Activated naive CD4-positive, alpha-beta T cell treated with anti-CD3 and anti-CD28 coated beads, Interleukin-2, amount 50 U/mL, for 24 hours (primary cell): ENCODE data around the gene MAPK8.

Experiments used
- H3K27ac Mint-ChIP-seq: one replicate; pipeline ENCODE4 v1.8.0; 2021; ENCODE audit warnings: mild to moderate bottlenecking, mixed read lengths
- H3K27me3 Mint-ChIP-seq: one replicate; pipeline ENCODE4 v1.8.0; 2021; ENCODE audit warnings: mixed read lengths
- H3K36me3 Mint-ChIP-seq: one replicate; pipeline ENCODE4 v1.8.0; 2021; ENCODE audit warnings: mixed read lengths
- H3K4me1 Mint-ChIP-seq: one replicate; pipeline ENCODE4 v1.8.0; 2021; ENCODE audit warnings: mixed read lengths
- H3K4me3 Mint-ChIP-seq: one replicate; pipeline ENCODE4 v1.8.0; 2021; ENCODE audit warnings: mild to moderate bottlenecking, mixed read lengths
- H3K9me3 Mint-ChIP-seq: one replicate; pipeline ENCODE4 v1.8.0; 2021; ENCODE audit warnings: mixed read lengths

The MAPK8 gene

DNA sequence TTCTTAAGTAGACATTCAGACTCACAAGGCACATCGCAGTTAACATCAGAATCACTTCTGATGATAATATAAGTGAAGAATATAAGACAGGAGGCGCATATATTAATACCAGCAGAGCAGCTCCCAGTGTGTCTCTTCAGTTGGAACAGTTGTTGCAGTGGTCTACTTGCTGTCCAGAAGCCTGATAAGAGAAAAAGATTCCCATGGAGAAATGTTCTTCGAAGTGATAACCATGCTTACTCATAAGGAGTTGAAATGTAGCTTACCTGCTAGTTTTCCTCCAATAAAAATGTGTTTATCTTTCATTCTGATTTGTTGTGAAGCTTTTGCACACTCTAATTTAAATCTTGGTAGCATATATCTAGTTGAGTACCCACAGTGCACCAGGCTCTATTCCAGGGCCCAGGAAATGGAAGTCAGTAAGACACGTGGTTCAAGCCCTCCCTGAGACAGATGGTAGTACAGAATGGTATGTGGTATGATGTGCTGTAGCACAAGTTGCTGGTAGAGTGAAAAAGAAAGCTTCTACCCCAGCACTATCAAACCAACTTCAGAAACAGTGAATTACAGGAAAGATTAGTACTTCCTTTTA, 124.0 kb downstream of the MAPK8 start:
- peaks cover 10% of the 10 kb centered on the region for H3K36me3 Mint-ChIP-seq
- H3K27me3 Mint-ChIP-seq, result no peaks in the 10 kb centered on the region
- H3K9me3 Mint-ChIP-seq, result no peaks in the 10 kb centered on the region
- H3K4me1 Mint-ChIP-seq, result no peaks in the 10 kb centered on the region
- H3K4me3 Mint-ChIP-seq, result no peak overlapping the region
- no peak overlapping the region for H3K27ac Mint-ChIP-seq

DNA sequence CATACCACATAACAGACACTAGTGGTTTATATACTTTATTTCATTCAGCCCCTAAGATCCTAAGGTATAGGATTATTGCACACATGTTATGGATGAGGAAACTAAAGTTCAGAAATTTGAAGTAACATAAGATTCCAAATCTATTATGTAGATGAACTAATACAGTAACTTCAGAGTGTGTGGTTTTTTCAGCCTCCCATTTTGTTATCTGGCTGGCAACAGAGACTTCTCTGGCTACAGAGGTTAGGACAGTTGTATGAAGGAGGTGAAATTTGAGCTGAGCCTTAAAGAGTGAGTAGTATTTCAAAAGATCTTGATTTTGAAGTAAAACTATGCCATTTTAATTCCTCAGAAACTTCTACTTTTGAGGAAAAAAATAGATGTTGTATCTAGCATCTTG, 125.4 kb downstream of the MAPK8 start:
- Mint-ChIP-seq H3K27ac (no peak overlapping the region), H3K36me3 (peaks cover 3% of the 10 kb centered on the region), H3K4me1 (no peaks in the 10 kb centered on the region), H3K9me3 (no peaks in the 10 kb centered on the region), H3K27me3 (no peaks in the 10 kb centered on the region), H3K4me3 (no peak overlapping the region)

DNA sequence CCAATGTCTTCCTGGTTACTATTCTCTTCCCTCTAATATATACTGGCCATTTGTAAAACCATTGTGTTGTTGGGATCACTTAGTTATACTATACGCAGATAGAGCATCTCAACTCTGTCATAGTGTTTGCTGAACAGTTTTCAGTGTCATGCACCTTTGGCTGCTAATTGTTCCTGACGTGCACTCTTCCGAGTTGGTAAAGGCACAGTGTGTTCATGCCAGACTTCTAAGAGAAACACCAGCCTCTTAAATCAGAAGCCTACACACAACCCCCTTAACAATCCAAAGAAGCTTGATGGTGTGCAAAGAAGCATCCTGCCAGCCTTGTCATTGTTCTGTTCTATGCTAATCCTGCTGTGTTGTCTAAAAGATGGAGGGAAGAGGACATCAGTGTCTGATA, 131.1 kb downstream of the MAPK8 start:
- Mint-ChIP-seq H3K27ac (no peak overlapping the region), H3K9me3 (no peaks in the 10 kb centered on the region), H3K36me3 (no peaks in the 10 kb centered on the region), H3K4me1 (no peaks in the 10 kb centered on the region), H3K27me3 (no peaks in the 10 kb centered on the region), H3K4me3 (no peak overlapping the region)

DNA sequence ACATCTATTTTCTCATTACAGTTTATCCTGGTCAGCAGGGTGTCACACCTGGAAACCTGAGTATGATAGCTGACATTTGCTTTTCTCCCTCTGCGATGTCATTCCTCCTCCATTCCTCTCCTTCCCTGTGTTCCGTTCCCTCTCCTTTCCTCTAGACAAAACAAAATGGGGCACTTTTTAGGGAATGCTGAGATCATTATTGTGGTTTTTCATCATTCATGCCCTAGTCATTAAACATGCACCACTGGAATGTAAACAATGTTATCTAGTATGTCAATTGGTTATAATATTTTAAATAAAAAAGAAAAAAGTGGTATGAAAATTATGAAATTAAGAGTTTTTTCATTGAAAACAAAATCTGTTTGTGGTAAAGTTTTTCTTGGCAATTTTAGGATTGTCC, 132.6 kb downstream of the MAPK8 start:
- H3K27ac Mint-ChIP-seq, result no peak overlapping the region
- H3K4me1 Mint-ChIP-seq, result no peaks in the 10 kb centered on the region
- no peaks in the 10 kb centered on the region for H3K27me3 Mint-ChIP-seq
- H3K36me3 Mint-ChIP-seq, result no peaks in the 10 kb centered on the region
- no peaks in the 10 kb centered on the region for H3K9me3 Mint-ChIP-seq
- no peak overlapping the region for H3K4me3 Mint-ChIP-seq

DNA sequence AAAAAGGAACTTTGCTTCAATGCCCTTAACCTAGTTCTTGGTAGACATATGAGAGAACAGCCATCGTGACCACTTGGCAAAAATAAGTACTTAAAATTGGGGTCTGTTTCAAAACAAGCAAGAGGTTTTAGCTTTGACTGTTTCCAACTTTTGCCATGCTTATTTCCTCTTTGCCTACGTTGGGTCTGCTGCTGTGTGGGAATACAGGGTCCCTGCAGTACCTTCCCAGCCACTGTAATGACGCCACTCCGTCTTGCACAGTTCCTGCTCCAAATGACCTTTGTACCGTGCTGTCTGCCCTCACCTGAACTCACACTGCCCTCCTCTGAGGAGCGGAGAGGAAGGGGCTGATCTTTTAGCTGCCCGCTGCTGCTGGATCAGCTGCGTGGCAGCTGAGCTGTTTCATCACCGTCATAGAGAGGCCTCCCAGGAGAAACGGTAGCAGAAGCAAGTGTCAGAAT, 133.1 kb downstream of the MAPK8 start:
- Mint-ChIP-seq H3K4me1 (no peaks in the 10 kb centered on the region), H3K27ac (no peak overlapping the region), H3K27me3 (no peaks in the 10 kb centered on the region), H3K36me3 (no peaks in the 10 kb centered on the region), H3K4me3 (no peak overlapping the region), H3K9me3 (no peaks in the 10 kb centered on the region)

DNA sequence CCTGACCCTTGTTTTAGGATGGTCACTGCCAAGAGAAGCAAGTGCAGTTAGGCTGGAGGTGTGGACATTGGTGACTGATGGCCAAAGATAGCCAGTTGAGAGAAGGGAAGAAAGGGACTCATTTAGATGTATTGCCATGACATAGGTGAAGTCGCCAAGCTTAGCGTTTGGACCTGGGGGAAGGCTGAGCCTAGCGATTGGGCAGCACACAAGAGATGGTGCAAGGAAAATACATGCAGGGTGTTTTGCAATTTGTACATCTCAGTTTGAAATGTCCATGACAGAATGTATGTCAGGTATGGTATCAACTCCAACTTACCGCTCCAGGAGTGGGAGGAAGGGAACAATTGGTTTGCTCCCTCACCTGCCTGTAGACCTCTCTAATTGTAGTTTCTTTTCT, 134.3 kb downstream of the MAPK8 start:
- Mint-ChIP-seq H3K4me3 (no peak overlapping the region), H3K9me3 (no peaks in the 10 kb centered on the region), H3K27ac (no peak overlapping the region), H3K27me3 (no peaks in the 10 kb centered on the region), H3K36me3 (no peaks in the 10 kb centered on the region), H3K4me1 (no peaks in the 10 kb centered on the region)

DNA sequence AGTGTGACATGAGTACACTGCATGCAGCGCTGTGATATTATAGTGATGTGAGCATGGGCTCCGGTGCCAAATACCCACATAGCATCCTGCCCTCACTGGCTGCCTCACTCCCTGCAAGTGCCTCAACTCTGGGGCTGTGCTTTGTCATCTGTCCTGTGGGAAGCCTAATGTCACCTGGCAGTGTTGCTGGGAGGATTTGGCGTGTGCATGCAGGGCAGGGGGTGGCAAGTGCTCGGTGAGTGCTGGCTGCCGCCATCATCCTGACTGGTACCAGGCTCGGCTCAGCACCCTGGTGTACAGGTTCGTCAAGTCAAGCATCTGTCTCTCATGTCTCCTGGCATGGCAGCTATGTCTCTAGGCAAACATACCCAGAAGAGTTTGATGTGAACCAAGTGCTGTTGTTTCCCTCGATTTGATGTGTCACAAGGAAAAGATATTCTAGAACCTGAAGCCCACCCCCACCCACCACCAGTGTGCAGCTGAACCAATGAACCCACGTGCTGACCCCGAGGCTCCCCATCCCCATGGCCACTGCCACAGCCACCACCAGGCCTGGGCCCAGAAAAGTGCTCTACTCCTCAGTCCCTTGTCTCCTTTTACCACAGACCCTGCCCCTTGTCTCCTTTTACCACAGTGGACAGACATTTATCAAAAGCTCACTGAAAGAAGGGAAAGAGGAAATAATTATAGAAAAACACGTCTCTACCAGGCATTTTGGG, 135.8 kb downstream of the MAPK8 start:
- Mint-ChIP-seq H3K27ac (no peak overlapping the region), H3K4me1 (no peaks in the 10 kb centered on the region), H3K9me3 (no peaks in the 10 kb centered on the region), H3K27me3 (no peaks in the 10 kb centered on the region), H3K4me3 (no peak overlapping the region), H3K36me3 (no peaks in the 10 kb centered on the region)

DNA sequence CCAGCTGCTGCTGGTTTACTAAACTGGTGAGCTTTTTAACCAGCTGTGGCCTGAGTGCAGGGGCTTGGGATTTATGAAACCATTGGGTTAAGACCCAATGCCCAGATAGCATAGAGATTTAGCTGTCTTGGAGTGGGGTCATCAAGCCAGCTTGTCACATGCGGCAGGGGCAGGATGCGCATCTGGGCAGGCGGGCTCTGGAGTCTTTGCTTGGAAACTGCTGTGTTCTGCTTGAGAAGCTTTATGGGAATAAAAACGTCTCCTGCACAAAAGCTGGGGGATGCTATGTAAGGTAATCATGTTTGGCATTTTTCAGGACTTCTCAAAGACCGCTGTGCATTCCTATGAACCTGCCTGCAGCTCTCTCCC, 136.3 kb downstream of the MAPK8 start:
- Mint-ChIP-seq H3K27ac (no peak overlapping the region), H3K9me3 (no peaks in the 10 kb centered on the region), H3K27me3 (no peaks in the 10 kb centered on the region), H3K36me3 (no peaks in the 10 kb centered on the region), H3K4me3 (no peak overlapping the region), H3K4me1 (no peaks in the 10 kb centered on the region)

DNA sequence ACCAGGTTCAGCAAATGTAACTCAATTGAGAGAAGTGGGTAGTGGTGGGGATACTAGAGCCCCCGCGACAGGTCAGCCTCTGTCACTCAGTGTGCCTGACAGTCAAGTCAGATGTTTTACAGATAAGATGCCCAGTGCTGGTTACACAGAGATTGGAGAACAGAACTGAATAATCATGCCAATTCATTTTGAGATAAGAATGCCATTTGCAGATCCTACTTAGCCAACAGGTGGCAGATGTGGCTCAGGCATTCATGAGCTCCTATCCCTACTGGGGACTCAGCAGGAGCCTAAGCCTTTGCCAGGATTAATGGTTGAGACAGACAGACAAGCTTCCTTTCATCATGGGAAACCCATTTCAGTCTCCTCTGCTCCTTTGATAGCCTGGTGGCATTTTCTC, 137.8 kb downstream of the MAPK8 start:
- no peaks in the 10 kb centered on the region for H3K4me1 Mint-ChIP-seq
- no peaks in the 10 kb centered on the region for H3K9me3 Mint-ChIP-seq
- no peaks in the 10 kb centered on the region for H3K36me3 Mint-ChIP-seq
- H3K27ac Mint-ChIP-seq, result no peak overlapping the region
- H3K27me3 Mint-ChIP-seq, result no peaks in the 10 kb centered on the region
- no peak overlapping the region for H3K4me3 Mint-ChIP-seq

DNA sequence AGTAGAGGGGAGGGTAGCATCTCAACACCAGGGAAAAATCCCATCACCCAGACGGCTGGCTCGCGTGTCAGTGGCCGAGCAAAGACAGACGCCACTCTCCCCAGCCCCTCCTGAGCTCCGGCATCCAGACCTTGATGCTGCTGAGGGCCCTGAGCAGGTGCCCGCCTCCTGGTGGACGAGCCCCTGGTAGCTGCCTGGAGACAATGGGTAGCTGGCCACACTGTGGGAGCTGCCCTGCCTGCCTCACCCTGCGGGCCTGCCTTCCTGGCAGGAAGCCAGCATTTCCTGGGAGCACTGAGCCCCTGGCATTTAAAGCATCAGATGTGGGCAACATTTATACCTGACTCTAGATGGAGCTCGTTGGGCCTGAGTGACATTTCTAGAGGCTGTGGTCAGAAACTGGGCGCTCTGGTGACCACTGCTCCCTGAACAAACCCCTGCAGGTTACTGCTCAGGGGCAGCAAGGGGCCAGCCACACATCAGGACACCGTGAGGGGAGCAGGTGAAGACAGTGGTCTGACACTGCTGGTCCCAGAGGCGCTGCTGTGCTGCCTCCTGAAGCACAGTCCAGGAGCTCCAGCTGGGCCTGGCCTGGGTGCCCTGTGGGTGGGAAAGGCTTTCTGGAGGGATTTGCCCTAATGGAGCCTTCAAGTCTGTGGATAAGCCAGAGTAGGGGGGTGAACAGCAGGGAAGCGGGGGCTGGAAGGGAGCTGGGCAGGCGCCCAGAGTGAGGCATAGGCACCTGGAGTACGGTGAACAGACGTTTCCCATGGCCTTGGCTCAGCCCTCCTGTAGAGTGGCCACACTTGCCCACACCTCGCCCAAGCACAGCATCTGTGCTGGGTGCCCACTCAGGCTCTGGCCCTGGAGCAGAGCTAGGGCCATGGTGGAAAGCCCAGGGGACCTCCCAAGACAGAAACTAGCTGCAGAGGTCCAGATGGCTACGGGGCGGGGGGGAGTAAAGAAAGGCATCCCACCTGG, 138.7 kb downstream of the MAPK8 start:
- no peak overlapping the region for H3K4me3 Mint-ChIP-seq
- no peaks in the 10 kb centered on the region for H3K9me3 Mint-ChIP-seq
- no peaks in the 10 kb centered on the region for H3K36me3 Mint-ChIP-seq
- H3K27ac Mint-ChIP-seq, result no peak overlapping the region
- no peaks in the 10 kb centered on the region for H3K27me3 Mint-ChIP-seq
- no peaks in the 10 kb centered on the region for H3K4me1 Mint-ChIP-seq

DNA sequence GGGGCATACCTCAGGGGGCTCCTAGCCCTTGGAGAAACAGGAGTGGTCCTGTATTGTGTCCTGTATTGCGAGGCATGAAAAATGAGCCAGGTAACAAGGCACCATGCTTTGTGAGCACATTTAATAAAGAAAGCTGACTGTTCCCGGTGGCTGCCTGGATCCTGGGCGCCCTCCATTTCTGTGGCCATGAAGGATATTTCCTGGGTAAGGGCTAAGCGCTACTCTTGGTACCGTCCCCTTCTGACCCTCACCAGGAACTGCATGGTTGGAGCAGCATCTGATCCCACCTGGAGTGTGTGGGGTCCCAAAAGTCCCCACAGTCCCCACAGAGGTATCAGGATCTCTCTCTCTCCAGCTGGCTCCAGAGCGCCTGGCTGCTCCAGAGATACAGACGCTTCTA, 139.5 kb downstream of the MAPK8 start:
- no peaks in the 10 kb centered on the region for H3K36me3 Mint-ChIP-seq
- no peaks in the 10 kb centered on the region for H3K4me1 Mint-ChIP-seq
- H3K27me3 Mint-ChIP-seq, result no peaks in the 10 kb centered on the region
- H3K27ac Mint-ChIP-seq, result no peak overlapping the region
- no peak overlapping the region for H3K4me3 Mint-ChIP-seq
- H3K9me3 Mint-ChIP-seq, result no peaks in the 10 kb centered on the region

DNA sequence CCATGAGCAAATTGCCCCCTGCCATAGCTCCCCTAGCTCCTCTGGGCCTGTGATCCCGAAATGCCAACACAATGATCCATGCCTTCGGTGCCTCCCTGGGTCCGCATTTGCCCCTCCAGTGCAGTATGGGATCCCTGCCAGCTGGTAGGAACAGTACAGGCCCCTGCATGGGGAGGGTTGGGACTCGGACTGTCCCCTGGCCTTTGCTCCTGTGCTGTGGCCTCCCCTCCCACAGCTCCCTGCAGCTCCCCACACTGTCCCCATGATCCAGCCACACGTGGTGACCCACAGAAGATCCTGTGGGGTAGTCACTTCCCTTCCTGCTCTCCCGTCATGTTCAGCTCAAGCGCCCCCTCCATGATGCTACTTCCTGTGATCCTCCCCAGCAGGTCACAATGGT, 140.3 kb downstream of the MAPK8 start:
- no peaks in the 10 kb centered on the region for H3K4me1 Mint-ChIP-seq
- no peak overlapping the region for H3K27ac Mint-ChIP-seq

DNA sequence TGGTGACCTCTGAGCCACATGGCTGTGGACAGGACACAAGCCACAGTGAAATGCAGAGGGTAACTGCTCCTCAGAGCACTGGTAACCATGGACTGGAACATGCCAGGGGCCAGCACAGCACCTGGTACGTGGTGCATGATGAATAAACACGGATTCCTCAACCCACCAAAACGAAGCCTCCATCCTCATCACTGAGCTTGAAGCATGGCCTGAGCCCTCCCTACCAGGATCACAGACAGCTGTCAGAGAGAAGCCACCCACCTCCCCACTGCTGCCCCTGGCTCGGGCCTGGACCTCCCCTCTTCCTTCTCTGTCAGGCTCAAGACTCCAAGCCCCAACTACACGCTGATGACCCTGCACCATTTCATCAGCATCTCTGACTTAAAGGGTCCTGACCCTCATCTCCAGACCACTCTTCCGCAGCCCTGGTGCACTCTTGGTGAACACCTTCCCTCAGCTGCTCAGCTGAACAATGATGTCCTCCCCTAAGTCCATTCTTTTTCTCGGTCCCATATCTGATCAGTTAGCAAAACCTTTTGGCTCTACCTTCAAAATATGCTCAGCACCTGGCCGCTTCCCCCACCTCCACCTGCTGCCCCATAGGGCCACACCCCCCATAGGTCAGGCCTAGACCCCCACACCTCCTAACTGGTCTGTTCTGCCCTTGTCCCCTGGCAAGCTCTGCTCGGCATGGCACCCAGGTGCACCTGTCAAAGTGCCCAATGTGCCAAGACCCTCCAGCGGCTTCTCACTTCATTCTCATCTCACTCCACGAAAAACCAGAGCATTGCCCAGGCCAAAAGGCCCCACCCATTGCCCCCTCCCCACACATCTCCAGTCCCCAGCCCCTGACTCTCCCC, 141.1 kb downstream of the MAPK8 start:
- Mint-ChIP-seq H3K4me1 (no peaks in the 10 kb centered on the region), H3K36me3 (no peaks in the 10 kb centered on the region), H3K4me3 (no peak overlapping the region), H3K27me3 (no peaks in the 10 kb centered on the region), H3K27ac (no peak overlapping the region), H3K9me3 (no peaks in the 10 kb centered on the region)

More for the DNA sequence above, 140.3 kb downstream of the MAPK8 start:
- H3K4me3 Mint-ChIP-seq, result no peak overlapping the region
- H3K27me3 Mint-ChIP-seq, result no peaks in the 10 kb centered on the region
- H3K36me3 Mint-ChIP-seq, result no peaks in the 10 kb centered on the region
- H3K9me3 Mint-ChIP-seq, result no peaks in the 10 kb centered on the region

DNA sequence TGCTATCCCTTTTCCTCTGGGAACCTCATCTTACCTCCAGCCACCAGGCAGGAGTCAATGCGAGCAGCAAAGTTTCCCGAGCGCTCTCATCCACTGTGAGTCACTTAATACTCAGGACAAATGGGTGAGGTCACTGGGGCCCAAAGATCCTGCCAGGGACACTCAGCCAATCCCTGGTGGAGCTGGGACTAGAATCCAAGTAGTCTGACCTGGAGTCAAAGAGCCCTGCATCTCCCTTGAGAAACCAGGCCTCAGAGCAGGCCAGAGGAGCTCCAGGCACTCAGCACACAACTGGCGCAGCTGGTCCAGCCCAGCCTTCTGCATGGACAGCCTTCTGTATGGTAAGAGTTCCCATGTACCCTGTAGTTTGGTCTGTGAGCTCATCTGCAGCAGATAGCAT, 142.3 kb downstream of the MAPK8 start:
- Mint-ChIP-seq H3K4me1 (no peaks in the 10 kb centered on the region), H3K27ac (no peak overlapping the region), H3K9me3 (no peaks in the 10 kb centered on the region), H3K36me3 (no peaks in the 10 kb centered on the region), H3K27me3 (no peaks in the 10 kb centered on the region), H3K4me3 (no peak overlapping the region)

DNA sequence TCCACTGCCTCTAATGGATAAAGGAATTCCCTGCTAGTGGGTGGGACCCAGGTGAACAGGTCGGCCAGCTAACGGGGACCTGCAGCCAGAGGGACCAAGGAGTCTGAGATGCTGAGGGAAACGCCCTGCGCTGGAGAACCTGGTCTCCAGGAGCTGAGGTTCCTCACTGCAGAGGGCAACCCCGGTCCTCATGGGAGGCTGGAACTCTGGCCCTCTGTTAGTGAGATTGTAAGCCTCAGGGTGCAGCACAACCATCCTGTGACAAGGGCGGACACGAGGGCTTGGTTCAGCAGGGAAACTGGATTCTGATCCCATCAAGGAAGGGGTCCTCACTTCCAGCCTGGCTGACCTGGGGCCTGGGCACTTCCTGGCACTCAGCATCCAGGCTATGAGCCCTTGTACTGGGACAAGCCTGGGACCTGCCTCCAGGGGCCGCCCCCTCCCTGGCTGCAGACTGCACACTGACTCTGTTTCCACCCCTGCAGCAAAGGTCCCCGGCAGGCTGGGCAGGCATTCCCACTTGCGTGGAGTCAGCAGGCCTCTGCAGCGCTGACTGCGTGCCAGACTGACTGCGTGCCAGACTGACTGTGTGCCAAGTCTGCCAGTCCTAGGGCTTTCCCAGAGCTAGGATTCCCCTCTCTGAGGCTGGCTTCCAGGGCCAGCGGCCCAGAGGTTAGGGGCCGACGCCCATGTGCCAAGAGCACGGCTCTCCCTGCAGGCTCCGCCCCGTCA, 143.2 kb downstream of the MAPK8 start:
- no peaks in the 10 kb centered on the region for H3K36me3 Mint-ChIP-seq
- H3K4me3 Mint-ChIP-seq, result no peak overlapping the region
- no peaks in the 10 kb centered on the region for H3K9me3 Mint-ChIP-seq
- H3K27me3 Mint-ChIP-seq, result no peaks in the 10 kb centered on the region
- H3K4me1 Mint-ChIP-seq, result no peaks in the 10 kb centered on the region
- H3K27ac Mint-ChIP-seq, result no peak overlapping the region
